Transverse colon (tissue), 3 donors: ENCODE data around the gene SASS6.

ENCODE experiments used
- CTCF ChIP-seq, 5 experiments: fragments of 200-600 bp in 3 of 5; fragments of 450-650 bp in 2 of 5; sonication (generic) in 3 of 5; IDR thresholded peaks; 1 replicate in 2 of 5; 2 replicates in 3 of 5; pipeline ENCODE4 v1.5.1; 2016 to 2017; ENCODE audit warnings: antibody characterized with exemption in 5 of 5, inconsistent platforms in 3 of 5, mild to moderate bottlenecking in 2 of 5, moderate library complexity in 1 of 5
- POLR2A ChIP-seq: fragments of 450-650 bp; IDR thresholded peaks from one replicate; pipeline ENCODE4 v1.6.1; 2016; ENCODE audit warnings: antibody characterized with exemption, mild to moderate bottlenecking, moderate library complexity

- TF ChIP-seq CTCF (IDR thresholded peaks at IDR 0.05) (no peak), POLR2A (no peak)
Observed at GRCh38 chr1:100145116-100145515, 12.4 kb upstream of the SASS6 start.
